PC-3 (cell line): ENCODE data around the gene FAM98C. TPM values are rescaled to one million over a fixed set of nuclear protein-coding genes. Genes with fewer than 3 reads are reported as not detected.

Experiments used
- ATAC-seq: fragments of 200-7000 bp; cut with Tn5 transposase; 2 replicates; pipeline ENCODE4 v1.9.1; 2020; ENCODE audit warnings: mild to moderate bottlenecking, moderate library complexity
- BruUV-seq: library from RNA; stranded (reverse); fragments of 400-500 nt; replicated peaks from 2 replicates; lab custom pipeline; 2021; lab: Mats Ljungman, UMichigan
- CTCF ChIA-PET: fragments of 300-600 bp; sonication (Branson Sonifier 250); formaldehyde crosslinking; loops from one replicate; lab custom pipeline; 2022; ENCODE audit warnings: antibody characterized with exemption; lab: Charles Lee
- POLR2A ChIA-PET: fragments of 300-600 bp; sonication (Branson Sonifier 250); formaldehyde crosslinking; loops from one replicate; lab custom pipeline; 2022; ENCODE audit warnings: antibody characterized with exemption; ENCODE audit not compliant: unreplicated experiment; lab: Charles Lee
- DNase-seq: peaks from one replicate; pipeline ENCODE4 v3.0.0-alpha.2; 2015
- H2AFZ ChIP-seq: fragments of 300-600 bp; sonication (generic); 2 replicates; pipeline ENCODE4 v1.6.0; 2016; ENCODE audit warnings: antibody characterized with exemption, low read length
- H3F3A ChIP-seq: fragments of 300-600 bp; sonication (generic); one replicate; pipeline ENCODE4 v1.6.0; 2017; ENCODE audit warnings: antibody characterized with exemption, low read length, control low read depth, mild to moderate bottlenecking; ENCODE audit not compliant: unreplicated experiment
- H3K27ac ChIP-seq: fragments of 300-600 bp; sonication (generic); 2 replicates; pipeline ENCODE4 v1.5.1; 2016; ENCODE audit warnings: mild to moderate bottlenecking, low read length
- H3K27me3 ChIP-seq: fragments of 300-600 bp; sonication (generic); 2 replicates; pipeline ENCODE4 v1.6.1; 2016; ENCODE audit warnings: low read length, mixed read lengths
- H3K36me3 ChIP-seq: fragments of 300-600 bp; sonication (generic); 2 replicates; pipeline ENCODE4 v1.6.1; 2016; ENCODE audit warnings: low read depth, mixed run types, low read length, mixed read lengths
- H3K4me1 ChIP-seq: fragments of 300-600 bp; sonication (generic); 2 replicates; pipeline ENCODE4 v1.5.1; 2016; ENCODE audit warnings: low read length; ENCODE audit not compliant: insufficient read depth
- H3K4me2 ChIP-seq: fragments of 300-600 bp; sonication (generic); 2 replicates; pipeline ENCODE4 v1.6.0; 2016; ENCODE audit warnings: low read length
- H3K4me3 ChIP-seq: fragments of 300-600 bp; sonication (generic); 2 replicates; pipeline ENCODE4 v1.5.1; 2016; ENCODE audit warnings: mild to moderate bottlenecking, low read length, mixed read lengths
- H3K79me2 ChIP-seq: fragments of 300-600 bp; sonication (generic); 2 replicates; pipeline ENCODE4 v1.6.1; 2017; ENCODE audit warnings: low read length, mixed read lengths
- H3K9ac ChIP-seq: fragments of 300-600 bp; sonication (generic); 2 replicates; pipeline ENCODE4 v1.6.0; 2016; ENCODE audit warnings: mild to moderate bottlenecking, low read length
- H3K9me2 ChIP-seq: fragments of 300-600 bp; sonication (generic); replicated peaks from 2 replicates; pipeline ENCODE4 v1.6.1; 2016; ENCODE audit warnings: mixed run types, low read length, mixed read lengths
- H3K9me3 ChIP-seq: fragments of 300-600 bp; sonication (generic); 2 replicates; pipeline ENCODE4 v1.6.1; 2016; ENCODE audit warnings: low read length, mixed read lengths
- H4K20me1 ChIP-seq: fragments of 300-600 bp; sonication (generic); 2 replicates; pipeline ENCODE4 v1.6.1; 2016; ENCODE audit warnings: low read length, mixed read lengths
- CTCF ChIP-seq: fragments of 300-600 bp; sonication (generic); conservative IDR thresholded peaks from 2 replicates; pipeline ENCODE4 v1.5.1; 2017; ENCODE audit warnings: antibody characterized with exemption, low read depth, mild to moderate bottlenecking, low read length
- EZH2 ChIP-seq: fragments of 300-600 bp; sonication (generic); IDR thresholded peaks from one replicate; pipeline ENCODE4 v1.6.1; 2017; ENCODE audit warnings: antibody characterized with exemption, mild to moderate bottlenecking, low read length; ENCODE audit not compliant: unreplicated experiment
- EZH2phosphoT487 ChIP-seq: fragments of 300-600 bp; sonication (generic); IDR thresholded peaks from 2 replicates; pipeline ENCODE4 v1.6.1; 2018; ENCODE audit warnings: mild to moderate bottlenecking, antibody characterized with exemption, low read length, borderline replicate concordance
- intact Hi-C: fragments of 100-400 bp; cut with micrococcal nuclease; formaldehyde crosslinking; loops from 2 replicates; pipeline ENCODE4 v1.9.0; 2023
- total RNA-seq: library from RNA; depleted of rRNA; stranded (reverse); fragments of >200 nt; gene quantifications from 2 replicates; pipeline ENCODE4 v1.2.3, GENCODE V29; 2014

FAM98C gene
- total RNA-seq, 1 experiment from 2014 or later = 23.5 TPM

GRCh38 chr19:38392707-38393308 lies 10.1 kb upstream of the FAM98C start:
- DNase-seq (peak; percentile 10), ATAC-seq (no peak)
- CTCF ChIA-PET = no interaction called here
- Histone ChIP-seq H2AFZ (no peak overlapping the region), H3K36me3 (no peaks in the 10 kb centered on the region), H3K4me2 (no peak overlapping the region), H3K27ac (no peak overlapping the region), H3K9me2 (no peaks in the 10 kb centered on the region), H3K9ac (no peak overlapping the region), H3K79me2 (no peaks in the 10 kb centered on the region), H3K9me3 (no peaks in the 10 kb centered on the region), H3K27me3 (no peaks in the 10 kb centered on the region), H3K4me1 (peaks cover 3% of the 10 kb centered on the region; the same call in 1 of the 2 replicates), H3F3A (no peaks in the 10 kb centered on the region), H4K20me1 (no peaks in the 10 kb centered on the region), H3K4me3 (no peak overlapping the region)
- BruUV-seq = no TSS peak
- TF ChIP-seq EZH2phosphoT487 (no peak), CTCF (no peak)
- intact Hi-C loops = no loop called here
- POLR2A ChIA-PET = no interaction called here

- ChIA-PET POLR2A (no interaction called here), CTCF (no interaction called here)
- Histone ChIP-seq H3K9me2 (no peaks in the 10 kb centered on the region), H3K4me2 (no peak overlapping the region), H3K36me3 (no peaks in the 10 kb centered on the region), H4K20me1 (no peaks in the 10 kb centered on the region), H3K9me3 (no peaks in the 10 kb centered on the region), H3K27ac (no peak overlapping the region), H3K4me1 (0 out of 2 replicates have a peak, but pooled peaks cover 3% of the 10 kb centered on the region), H3K4me3 (no peak overlapping the region), H3K79me2 (no peaks in the 10 kb centered on the region), H3F3A (no peaks in the 10 kb centered on the region), H3K9ac (no peak overlapping the region), H2AFZ (no peak overlapping the region), H3K27me3 (no peaks in the 10 kb centered on the region)
- TF ChIP-seq CTCF = no peak
- no peak for TF ChIP-seq EZH2phosphoT487
- TF ChIP-seq EZH2 = no peak
- DNase-seq (no peak), ATAC-seq (no peak)
- no TSS peak for BruUV-seq
- intact Hi-C loops = no loop called here
Observed at GRCh38 chr19:38394488-38394887, 8.4 kb upstream of the FAM98C start.

GRCh38 chr19:38395381-38396114 lies 7.3 kb upstream of the FAM98C start:
- ChIA-PET CTCF (no interaction called here), POLR2A (no interaction called here)
- Histone ChIP-seq H2AFZ (no peak overlapping the region), H3K4me1 (no peaks in the 10 kb centered on the region), H3K79me2 (no peaks in the 10 kb centered on the region), H4K20me1 (no peaks in the 10 kb centered on the region), H3K36me3 (no peaks in the 10 kb centered on the region), H3K4me3 (no peak overlapping the region), H3K27me3 (no peaks in the 10 kb centered on the region), H3K9ac (no peak overlapping the region), H3K9me2 (no peaks in the 10 kb centered on the region), H3K4me2 (no peak overlapping the region), H3F3A (no peaks in the 10 kb centered on the region), H3K9me3 (no peaks in the 10 kb centered on the region), H3K27ac (no peak overlapping the region)
- intact Hi-C loops = no loop called here
- DNase-seq = no peak
- BruUV-seq = no TSS peak
- TF ChIP-seq CTCF (no peak), EZH2phosphoT487 (no peak), EZH2 (no peak)
- no peak for ATAC-seq
